Measurements from ENCODE around the gene LRRC51.

The LRRC51 gene, protein sequence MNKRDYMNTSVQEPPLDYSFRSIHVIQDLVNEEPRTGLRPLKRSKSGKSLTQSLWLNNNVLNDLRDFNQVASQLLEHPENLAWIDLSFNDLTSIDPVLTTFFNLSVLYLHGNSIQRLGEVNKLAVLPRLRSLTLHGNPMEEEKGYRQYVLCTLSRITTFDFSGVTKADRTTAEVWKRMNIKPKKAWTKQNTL

GRCh38 chr11:72080326-72081183 is at the start of gene LRRC51, which contains the start of gene NUMA1:
LRRC51 (plus strand) TSS chr11:72080850; CDS start chr11:72089084, 8,234 bp downstream.
NUMA1 (minus strand) TSS chr11:72080542; CDS start chr11:72035943, 44,599 bp downstream.
- DNase-seq: peak; percentile 97 to 100 (median 99)
- intact Hi-C loops (cut with DNase I): loop anchor here (1.0 to 2.0 kb wide), 2 partner anchors 23 to 40 kb away; partner anchors contain the start of gene LAMTOR1

GRCh38 chr11:72036687-72037086 is 44.0 kb upstream of the LRRC51 start:
- intact Hi-C loops (cut with DNase I): no loop called here

GRCh38 chr11:72037554-72038311 is 42.9 kb upstream of the LRRC51 start:
- intact Hi-C loops (cut with DNase I): no loop called here
- DNase-seq: no peak

More at GRCh38 chr11:72036687-72037086, 44.0 kb upstream of the LRRC51 start:
- peak in 1 of 10 donors; percentile 11 for DNase-seq

DNA sequence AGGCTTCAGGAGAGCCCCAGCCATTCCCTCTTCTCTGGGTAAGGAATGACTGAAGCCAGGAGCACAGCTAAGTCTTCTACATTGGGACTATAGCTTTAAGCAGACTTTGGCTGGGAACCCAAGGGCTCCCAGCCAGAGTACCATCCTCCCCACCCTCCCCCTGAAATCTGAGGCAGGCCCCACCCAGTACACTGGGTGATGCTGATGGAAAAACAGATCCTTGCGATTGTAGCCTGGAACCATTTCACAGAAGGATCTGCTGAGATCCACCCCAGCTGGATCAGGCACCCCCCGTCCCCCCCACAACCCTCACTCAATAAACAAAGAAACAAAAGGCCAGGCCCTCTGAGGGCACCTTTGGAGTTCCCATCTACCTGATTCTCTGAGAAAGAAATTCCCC is 42.2 kb upstream of the LRRC51 start:
- peak in 9 of 10 donors; percentile 57 to 94 (median 67) for DNase-seq
- intact Hi-C loops (cut with DNase I): no loop called here

GRCh38 chr11:72039031-72039855 is 41.4 kb upstream of the LRRC51 start:
- DNase-seq: peak in 1 of 10 donors; percentile 68
- intact Hi-C loops (cut with DNase I): no loop called here

DNA sequence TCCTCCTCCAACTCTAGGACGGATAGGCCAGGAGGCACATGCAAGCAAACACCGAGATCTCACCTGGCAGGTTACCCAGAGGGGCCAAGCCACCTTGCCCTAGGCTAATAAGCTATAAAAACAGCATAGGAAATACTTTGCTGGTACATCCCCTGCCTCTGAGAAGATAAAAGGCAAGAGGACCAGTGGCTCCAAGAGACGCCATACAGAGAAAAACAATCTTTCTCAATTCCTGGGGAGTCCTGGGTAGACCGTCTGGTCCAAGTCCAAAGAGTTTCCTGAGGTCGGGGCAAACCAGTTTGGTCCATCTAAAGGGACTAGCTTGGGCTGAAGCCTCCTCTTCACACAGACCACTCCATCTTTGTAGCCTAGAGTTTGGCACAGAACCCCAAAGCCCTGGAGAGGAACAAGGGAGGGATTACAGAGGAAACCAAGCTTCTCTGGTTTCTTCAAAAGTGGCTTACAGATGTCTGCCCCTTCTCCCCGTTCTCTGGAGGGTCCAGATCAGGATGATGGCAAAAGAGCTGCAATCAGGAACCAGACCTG is 40.7 kb upstream of the LRRC51 start:
- peak in 2 of 10 donors; percentile 19 to 57 for DNase-seq
- intact Hi-C loops (cut with DNase I): loop anchor here (2.0 kb wide), 1 partner anchor 41 kb away; the partner anchor contains the start of genes LRRC51 and NUMA1

- intact Hi-C loops (cut with DNase I): loop anchor here (2.0 kb wide), 1 partner anchor 40 kb away; the partner anchor contains the start of genes LRRC51 and NUMA1
- peak; percentile 87 to 99 (median 92) for DNase-seq
These were observed 39.9 kb upstream of the LRRC51 start for GRCh38 chr11:72040491-72041363.

DNA sequence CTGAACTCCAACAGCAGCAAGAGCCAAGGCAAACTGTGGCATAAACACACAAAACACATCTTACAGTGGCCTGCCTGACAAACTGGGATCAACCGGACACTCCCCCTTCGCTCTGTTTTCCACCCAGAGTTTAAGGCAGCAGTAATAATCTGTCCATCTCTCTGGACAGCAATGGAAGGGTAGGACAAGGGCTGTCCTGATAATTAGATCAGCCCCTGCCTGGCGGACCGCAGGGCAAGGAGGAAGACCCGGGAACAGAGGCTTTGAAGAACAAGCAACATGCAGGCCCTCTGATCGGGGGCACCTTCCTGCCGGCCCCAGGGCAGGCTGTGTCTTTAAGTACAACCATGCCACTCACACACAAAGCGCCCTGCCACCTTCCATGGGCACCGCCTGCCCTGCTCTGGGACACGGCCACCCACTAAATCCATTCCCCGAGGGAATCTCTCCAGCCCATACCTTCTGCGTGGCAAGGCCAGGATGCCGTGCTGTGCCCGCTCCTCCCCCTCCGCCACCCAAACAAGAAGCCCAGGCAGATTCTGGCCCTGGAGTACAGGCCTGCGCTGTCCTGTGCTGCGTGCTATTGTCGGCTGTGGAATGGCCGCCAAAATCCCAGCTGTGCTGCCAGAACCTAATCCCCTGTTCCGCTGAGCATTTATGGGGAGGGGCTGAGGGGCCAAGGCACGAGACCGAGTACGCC is 39.1 kb upstream of the LRRC51 start:
- DNase-seq: peak; percentile 72 to 97 (median 82)
- intact Hi-C loops (cut with DNase I): loop anchor here (2.0 kb wide), 1 partner anchor 39 kb away; the partner anchor contains the start of genes LRRC51 and NUMA1

DNA sequence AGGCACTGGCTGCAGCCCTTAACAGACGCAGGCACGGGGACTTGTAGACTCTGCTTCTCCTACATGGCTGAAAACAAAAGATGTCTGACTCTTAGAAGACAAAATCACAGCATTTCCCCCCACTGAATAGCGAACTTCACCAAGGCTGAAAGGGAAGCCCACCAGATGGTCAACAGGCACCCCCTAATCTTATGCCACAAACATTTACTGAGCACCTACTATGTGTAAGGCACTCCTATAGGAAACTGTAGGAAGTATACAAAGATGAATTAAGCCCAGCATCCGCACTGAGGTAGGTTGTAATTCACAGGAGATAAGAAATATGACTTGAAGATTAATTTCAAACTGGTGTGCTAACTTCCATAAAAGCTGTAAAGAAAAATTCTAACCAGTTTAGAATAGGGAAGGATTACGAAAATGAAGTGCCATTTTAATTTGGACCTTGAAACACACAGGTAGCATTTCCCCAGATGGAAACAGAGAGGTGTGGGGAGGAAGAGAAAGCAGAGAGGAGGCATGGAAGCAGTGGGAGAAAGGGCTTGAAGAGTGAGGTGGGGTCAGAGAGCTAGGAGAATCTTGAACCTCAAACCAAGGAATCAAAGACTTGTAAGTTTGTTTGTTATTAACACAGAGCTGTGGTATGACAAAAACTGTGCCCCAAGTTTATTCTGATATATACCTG is 38.4 kb upstream of the LRRC51 start:
- no peak for DNase-seq
- intact Hi-C loops (cut with DNase I): no loop called here

GRCh38 chr11:72045849-72046248 is 34.8 kb upstream of the LRRC51 start:
- intact Hi-C loops (cut with DNase I): no loop called here
- DNase-seq: no peak

DNA sequence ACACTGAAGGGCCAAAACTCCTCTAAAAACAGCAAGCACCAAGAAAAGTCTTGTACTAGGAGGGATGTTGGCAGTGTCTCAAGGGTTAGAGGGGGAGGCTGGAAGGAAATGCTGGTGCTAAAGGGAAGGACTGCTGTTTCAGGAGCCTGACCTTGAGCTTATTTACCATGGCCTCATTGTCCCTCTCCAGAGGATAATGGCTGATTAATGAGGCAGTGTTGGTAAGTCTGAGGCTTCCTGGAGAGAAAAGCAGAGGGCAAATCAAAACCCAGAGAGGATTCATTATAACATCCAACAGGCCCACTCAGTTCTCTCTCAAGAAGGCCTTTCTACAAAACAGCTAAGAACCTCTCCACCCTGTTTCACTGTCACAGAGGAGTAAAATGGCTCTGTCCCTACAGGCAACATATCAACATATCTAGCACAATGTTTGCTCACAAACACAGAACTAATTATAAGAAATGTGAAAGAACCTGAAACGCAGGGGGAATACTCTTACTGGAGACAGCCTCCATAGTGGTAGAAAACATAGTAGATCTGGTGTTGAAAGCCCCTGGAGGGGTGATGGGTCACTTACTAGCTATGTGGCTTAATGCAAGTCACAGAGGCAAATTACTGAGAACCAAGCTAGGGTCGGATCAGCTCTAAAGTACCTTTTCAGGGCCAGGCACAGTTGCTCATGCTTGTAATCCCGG is 31.7 kb upstream of the LRRC51 start:
- intact Hi-C loops (cut with DNase I): no loop called here
- no peak for DNase-seq

- DNase-seq: no peak
- intact Hi-C loops (cut with DNase I): no loop called here
These were observed 22.1 kb upstream of the LRRC51 start for GRCh38 chr11:72058416-72059034.

- DNase-seq: no peak
- intact Hi-C loops (cut with DNase I): no loop called here
These were observed 18.8 kb upstream of the LRRC51 start for GRCh38 chr11:72061739-72062396.

DNA sequence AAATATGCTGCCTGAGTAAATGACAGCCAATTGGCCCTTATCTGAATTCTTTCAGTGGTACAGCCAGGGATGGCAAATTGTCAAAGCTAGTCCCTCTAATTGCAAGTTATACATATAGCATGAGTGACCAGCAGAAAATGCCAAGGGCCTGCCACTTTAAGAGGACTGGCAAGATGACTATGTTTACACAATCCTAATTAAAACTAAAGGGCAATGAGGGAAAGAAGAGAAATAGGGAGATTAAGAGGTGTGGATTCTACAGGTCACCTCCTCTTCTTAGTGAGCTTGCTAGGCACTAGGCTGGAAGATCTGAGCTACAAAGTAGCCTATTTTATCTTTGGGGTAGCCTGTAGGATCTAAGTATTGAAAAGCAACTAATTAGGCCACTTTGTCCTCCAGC is 13.8 kb upstream of the LRRC51 start:
- no peak for DNase-seq
- intact Hi-C loops (cut with DNase I): no loop called here

DNA sequence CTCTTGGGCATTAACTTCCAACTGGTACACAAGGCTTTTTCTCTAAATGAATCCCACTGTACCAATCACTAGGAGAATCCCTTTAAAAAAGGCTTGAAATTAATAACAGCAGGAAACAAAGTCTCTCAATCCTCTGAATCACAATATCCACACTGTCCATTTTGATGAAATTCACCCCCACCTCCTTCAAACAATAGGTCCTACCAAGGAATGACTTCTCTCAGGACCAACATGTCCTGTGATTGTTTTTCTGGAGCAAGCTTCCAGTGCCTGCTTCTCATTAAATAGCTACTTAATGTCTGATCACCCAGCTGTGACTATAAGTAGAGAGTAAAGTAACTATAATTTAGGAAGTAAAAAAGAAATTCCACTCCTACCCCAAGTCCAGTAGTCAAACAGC is 13.4 kb upstream of the LRRC51 start:
- intact Hi-C loops (cut with DNase I): no loop called here
- no peak for DNase-seq

DNA sequence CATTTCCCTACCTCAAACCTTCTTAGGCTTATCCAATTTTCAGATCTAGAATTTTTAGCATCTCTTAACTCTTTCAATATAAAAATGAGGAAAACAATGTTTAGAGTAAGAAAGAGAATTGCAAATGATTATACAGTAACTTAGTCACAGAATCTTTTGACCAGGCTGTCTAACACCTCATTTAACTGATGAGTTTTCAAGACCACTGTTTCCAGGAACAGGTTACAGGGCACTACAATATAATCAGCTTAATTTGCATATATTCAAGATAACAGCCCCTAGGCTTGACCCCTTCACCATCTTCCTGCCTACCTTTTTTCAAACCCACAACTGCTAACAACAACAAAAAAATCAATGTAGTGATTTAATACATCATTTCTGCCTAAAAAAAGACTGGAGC is 13.0 kb upstream of the LRRC51 start:
- intact Hi-C loops (cut with DNase I): no loop called here
- DNase-seq: no peak
